ENCODE data around the gene IGF2BP2.
"Not testable (repeated sequence)": the region's sequence is repeated elsewhere in the genome, so short reads cannot be mapped to it uniquely, and the experiment has no call there.

Gene IGF2BP2

DNA sequence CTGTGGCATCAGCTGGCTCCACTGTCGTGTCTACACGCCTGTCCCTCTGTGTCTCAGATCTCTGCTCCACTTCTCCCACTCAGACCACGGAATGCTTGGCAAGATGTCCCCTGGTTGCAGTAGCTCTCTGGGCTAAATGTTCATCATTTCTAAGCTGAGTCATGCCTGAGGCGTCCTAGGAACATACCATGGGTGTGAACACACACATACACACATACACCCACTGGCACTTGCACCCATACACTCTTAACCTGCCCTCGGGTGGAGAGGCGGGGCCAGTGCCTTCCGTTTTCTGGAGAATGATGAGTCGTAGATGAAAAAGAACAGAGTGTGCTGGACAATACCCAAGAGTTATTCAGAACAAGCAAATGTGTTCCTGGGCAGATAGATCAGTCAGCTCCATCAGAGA lies 166.3 kb downstream of the IGF2BP2 start:
- DNase-seq, result no peak

DNA sequence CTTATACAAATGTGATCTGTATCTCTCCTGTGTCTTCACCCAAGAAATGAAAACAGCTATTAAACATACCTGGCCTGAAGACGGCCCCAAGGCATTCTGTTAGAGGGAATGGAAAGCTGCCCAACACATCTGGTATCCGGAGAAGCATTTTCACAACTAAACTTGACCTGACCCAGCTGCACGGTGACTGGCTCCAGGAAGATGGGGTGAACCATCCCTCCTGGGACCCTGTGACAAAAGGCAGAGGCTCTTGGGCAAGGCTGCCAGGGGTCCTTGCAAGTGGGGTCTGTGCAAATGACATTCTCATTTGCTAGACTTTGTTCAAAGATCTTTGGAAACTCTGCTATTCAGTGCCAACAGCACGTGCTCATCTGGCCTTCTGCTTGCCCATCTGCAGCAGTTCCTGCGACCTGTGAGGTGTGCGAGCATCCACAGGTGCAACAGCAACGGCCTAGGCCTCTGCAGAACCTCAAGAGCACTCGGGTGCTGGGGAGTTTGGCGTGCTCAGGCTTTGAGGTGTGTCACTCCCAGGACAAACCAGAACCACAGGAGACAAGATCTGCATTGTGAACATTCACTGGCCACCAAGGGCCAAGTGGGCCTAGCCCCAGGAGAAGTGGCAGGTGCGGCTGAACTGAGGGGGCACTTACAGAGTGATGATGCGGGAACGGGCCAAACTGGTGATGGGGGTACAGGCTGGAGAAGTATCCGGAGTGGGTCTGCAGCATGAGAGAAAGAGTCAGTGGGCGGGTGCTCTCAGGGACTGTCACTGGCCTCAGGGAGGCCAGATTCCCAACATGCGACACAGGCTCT lies 166.9 kb downstream of the IGF2BP2 start:
- DNase-seq, result no peak

DNA sequence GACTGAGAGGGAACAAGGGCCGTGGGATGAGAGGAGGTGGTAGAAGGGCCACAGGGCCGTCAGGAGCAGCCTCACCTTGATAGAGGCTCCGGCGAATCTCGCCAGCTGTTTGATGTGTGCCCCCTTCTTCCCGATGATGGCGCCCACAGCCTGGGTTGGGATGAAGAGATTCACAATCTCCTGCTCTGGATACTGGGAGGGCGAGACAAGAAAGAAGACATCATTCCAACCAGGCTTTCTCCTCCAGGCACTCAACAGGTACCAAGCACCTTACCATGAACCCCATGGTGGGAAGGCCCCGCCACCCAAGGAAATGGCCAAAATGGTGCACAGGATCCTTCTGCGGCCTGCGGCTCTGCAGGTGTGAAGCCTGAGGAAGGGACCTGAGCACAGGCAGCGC lies 167.6 kb downstream of the IGF2BP2 start:
- no peak for DNase-seq

DNA sequence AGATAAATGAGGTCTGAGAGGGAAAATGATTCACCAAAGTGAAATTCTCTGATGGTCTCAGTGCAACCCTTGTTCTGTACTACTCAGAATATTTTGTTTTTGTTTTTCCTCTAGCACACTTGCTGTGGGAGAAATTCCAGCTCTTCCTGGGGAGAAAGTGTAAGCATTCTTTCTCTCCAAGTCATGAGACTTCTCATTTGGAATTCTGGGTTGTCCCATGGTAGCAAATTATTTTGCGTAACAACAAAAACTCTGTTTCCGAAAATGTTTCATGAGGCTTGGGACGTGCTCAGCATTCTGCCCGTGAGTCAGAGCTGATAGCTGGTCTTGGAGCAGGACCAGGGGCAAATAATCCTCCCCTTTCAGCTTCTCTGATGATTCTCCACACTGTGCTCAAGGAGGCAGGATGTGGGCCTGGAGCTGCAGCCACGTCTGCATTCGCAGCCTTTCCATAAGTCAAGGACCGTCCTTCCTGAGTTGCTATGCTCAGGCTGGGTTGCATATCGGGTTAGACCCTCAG lies 168.5 kb downstream of the IGF2BP2 start:
- DNase-seq, result no peak

DNA sequence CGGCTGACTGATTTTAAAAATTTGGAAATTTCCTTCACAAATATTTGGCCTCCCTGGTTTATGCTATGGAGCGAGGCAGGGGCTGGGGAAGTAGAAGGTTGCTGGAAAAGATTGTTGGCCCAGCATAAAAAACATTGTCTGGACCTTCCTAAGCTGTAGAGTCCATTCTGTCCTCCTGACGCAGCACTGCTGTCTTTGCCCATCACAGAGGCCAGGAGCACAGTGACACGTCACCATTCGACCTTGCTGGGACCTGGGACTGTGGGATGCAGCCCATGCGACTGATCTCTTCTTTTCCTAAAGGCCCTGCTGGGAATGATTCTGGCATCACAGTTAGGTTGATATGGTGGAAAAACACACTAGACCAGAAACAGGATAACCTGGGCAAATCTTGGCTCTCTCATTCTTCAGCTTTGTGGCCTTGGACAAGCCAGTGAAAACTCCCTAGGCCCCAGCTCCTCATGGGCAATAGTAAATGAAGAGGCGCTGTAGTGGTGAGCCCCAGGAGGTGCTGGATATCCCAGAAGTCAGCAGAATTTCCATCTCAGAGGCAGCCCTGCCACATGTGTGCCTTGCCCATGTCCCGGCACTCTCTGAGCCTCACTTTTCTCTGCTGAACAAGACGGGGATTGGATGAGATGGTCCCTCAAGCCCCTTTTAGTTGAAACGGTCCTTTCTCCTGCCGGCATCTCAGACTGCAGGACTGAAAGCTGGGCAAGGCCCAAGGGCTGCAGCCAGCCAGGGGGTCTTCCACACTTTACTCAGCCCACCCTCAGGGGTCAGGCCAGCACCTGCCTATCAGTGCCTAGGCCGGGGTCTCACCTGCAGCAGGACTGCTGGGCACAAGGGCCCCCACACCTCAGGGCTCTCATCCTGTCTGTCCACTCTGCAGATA lies 169.2 kb downstream of the IGF2BP2 start:
- no peak for DNase-seq

DNA sequence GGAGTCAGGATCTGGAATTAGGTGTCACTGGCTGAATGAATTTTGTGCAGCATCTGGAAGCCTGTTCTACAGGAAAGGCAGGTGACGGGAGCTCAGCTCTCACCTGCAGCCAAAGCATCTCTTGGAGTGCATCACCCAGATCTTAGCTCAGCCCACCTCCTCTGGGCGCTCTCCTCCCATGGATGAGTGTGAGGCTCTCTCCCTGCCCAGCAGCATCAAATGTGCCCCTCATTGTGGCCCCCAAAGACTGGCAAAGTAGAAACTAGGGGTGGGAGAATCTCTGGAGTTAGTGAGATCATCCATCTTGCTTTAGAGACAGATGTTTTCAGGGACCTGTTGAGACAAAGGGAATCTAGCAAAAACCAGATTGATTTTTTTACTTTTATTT lies 170.1 kb downstream of the IGF2BP2 start:
- no peak for DNase-seq

DNA sequence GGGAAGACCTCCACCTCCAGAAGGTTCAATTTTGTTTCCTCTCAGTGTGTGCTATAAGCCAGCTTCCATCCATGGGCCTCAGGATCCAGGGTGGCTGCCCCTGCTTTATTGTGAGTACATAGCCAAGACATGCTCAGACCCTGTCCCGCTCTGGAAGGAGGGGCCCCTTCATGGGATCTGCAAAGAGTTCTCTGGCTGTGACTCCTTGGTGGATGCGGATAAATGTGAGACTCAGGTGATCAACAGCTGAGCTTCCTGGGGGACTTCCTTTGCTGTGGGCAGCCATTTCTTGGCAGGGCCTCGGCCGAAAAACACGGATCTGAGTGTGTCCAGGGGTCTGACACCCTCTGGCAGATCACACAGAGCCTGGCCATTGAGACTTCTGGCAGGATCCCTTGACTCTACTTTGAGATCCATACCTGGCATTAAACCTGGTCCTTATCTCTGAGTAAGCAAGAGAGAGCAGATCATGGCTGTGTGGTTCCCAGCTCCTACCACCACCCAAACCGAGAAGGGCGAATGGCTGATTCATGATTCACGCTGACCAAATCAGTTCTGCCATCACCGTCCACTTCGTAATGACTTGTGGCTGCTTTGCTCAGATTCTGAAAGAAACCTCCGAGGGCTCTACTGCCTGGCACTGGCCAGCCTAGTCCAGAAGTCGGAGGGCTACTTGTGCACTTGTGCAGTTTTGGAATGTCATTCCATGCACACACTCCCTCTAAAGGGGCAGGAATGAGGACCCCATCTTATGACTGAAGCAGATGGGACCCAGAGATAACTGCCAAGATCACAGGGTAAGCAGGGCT lies 170.7 kb downstream of the IGF2BP2 start:
- DNase-seq, result no peak

DNA sequence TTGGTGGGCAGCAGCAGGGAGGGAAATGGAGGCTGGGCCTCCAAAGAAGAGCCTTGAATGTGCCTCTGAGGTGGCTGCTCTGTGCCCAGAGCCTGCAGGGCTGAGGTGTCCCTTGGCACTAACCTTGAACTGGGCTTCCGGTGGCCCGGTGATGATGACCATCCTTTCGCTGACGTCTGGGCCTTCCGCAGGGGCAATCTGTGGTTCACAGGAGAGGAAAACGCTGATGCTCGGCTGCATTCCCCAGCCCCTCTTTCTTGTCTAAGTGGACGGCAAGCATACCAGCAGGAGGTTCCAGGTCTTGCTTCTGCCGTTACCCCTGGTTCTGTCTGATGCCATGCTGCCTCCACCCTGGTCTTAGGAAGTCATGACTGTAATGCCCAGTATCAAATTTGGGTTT lies 172.9 kb downstream of the IGF2BP2 start:
- no peak for DNase-seq

DNA sequence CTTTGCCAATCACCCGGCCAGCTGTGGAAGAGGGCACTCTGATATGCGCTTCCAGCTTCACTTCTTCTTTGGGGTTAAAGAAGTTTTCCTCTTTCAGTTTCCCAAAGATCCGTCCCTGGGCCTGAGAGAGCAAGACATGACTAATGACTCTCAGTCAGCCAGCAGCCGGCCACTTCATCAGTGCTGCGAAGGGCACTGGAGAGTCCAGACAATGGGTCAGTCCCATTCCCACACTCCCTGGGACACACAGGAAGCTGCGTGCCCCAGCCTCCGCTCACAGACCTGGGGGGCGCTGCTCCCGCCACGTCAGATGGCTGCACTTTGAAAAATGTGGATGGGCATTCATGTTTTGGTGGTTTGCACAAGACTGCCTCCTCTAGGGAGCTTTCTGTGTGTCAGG lies 175.4 kb downstream of the IGF2BP2 start:
- DNase-seq, result no peak

DNA sequence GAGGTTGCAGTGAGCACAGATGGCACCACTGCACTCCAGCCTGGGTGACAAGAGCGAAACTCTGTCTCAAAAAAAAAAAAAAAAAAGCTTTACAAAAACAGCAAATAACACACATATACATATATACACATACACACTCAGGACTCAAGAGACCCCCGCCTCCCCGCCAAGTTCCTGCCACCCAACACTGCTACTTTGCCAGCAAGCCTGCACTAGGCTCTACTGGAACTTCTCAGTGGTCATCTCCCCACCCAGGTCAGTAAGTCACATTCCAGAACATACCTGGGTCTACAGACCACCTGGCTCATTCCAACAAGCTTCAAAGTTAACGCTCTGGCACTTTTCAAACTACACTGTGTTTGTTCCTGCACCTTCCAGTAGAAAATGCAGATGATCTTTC lies 176.4 kb downstream of the IGF2BP2 start:
- no peak for DNase-seq

DNA sequence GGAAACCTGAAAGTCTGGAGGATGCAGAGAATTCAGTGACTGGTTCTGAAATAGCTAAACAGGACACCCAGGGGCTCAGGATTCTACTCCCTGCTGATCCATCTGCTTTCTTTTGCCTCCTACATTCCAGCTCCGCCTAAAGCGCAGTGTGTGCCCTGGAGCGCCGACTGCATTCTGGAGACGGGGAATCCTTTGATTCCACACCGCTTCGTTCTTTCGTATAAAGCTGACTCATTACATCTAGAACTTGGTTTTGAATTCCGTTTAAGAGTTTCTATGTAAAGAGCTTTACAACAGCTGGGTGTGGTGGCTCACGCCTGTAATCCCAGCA lies 177.0 kb downstream of the IGF2BP2 start:
- no peak for DNase-seq

DNA sequence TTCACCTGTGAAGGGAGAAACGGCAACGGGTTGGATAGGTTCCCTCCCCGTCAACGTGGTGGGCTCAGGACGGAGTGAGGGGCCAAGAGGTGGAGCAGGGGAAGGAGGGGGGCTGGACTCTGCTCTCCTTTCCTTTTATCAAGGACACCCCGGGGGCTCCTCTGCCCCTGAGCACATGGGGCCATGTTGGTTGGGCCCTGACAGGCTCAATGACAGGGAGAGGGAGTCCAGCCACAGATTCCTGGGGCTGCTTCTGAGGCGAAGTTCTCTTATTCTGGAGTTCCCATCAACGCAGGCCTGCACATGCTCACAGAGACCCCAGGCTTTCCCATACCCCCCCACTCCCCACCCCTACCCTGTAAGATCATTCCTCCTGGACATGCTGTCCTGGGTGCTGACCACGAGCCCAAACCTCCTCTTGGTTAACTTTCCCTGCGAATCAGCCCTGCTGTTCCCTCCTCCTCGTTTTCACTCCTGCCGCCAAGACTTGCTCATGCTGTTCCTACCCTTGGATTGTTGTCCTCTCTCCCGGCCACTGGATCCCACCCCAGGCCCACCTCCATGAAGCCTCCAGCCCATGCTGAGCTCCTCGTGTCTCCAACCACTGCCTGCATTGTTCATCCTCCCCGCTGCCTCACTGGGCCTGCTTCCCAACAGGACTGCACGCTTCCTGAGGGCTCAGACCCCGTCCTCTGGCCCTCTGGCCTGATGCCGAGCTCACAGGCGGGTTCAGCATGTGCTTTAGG lies 177.5 kb downstream of the IGF2BP2 start:
- no peak for DNase-seq

DNA sequence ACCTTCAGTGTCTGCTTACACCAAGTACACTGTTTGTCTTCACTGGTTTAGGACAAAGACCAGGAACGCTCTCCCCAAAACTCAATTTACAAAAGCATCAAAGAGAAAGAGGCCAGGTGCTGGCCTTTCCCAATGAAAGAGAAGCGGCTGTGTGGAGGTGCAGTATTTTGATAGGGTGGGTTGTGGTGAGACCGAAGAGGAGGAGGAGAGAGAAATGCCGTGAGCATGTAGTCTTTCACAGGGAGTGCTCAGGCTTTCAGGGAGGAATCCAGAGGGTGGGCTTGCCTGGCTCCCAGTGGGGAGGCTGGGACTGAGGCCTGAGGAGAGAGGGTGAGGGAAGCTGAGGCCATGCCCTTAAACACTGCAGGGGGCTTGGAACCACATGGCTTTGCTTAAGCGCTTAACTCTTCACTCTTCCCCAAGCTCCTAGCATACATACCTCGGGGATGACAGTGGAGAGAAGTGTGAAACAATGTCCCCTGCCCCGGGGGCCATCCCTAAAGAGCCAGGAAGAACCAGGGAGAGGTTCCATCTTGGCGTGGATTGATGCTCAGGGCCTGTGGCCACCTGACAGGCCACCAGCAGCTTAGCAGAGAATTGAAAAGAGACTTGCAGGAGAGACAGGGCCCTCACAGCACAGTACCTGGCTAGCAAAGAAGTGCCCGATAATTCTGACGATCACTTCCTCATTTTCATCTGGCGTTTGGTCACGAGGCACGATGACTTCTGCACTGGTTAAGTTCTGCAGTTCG lies 178.3 kb downstream of the IGF2BP2 start:
- DNase-seq, result no peak

DNA sequence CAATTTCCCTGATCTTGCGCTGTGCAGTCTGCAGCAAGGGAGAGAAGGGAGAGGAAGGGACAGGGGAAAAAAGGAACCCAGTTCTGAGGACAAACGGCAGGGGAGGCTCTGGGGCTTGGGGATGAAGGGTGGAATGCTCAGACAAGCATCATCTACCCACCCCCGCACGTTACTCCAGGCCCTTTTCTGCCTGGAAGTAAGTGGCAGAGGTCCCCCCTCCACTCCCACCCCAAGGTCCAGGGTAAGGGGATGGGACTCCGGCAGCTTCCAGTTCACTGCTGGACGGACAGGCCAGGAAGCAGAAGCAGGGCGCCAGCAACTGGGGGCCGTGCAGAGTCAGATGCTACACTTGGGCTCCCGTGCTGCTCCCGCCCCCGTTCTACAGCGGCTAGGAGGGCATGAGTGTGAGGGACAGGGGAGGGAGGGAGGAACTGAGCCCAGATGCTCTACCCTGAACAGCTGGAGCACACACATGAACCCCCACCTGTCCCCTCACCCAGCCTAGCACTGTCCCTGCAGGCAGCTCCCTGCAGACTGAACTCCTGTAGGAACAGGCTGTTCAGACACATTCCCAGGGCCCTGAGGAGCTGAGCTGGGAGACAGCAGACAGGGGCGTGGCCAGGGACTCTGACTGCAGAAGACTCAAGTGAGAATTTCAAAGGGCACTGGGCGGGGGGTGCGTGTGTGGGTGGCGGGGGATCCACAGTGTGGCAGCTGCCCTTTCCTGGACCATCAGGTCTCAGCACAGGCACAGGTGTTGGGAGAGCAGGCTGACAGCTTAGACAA lies 179.1 kb downstream of the IGF2BP2 start:
- no peak for DNase-seq

DNA sequence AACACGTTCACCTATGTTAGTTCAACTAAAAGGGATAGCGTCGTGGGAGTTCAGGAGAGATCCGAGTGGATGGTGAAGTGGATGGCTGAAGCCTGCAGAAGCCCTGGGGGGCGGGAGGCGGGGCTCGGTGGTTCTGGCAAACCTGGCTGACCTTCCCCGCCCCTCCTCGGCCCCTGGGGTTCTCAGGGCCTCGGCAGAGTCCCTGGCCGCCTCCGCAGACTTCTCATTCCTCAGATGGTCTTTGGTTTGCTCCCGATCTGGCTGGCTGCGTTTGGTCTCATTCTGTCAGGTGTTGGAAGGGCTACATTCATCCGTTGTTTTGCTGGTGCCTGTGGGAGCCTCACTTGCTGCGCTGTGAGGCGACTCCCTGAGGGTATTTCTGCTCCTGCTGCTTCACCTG lies 179.7 kb downstream of the IGF2BP2 start:
- DNase-seq, result not testable (repeated sequence)

DNA sequence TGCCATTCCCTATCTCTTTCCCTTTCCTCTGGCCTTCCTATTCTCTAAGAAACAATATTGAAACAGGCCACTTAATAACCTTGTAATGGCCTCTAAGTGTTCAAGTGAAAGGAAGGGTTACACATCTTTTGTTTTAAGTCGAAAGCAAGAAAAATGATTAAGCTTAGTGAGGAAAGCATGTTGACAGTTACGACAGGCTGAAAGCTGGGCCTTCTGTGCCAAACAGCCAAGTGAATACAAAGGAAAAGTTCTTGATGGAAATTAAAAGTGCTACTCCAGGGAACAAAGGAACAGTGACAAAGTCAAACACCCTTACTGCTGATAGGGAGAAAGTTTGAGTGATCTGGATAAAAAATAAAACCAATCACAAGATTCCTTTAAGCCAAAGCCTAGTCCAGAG lies 184.5 kb downstream of the IGF2BP2 start:
- no peak for DNase-seq

DNA sequence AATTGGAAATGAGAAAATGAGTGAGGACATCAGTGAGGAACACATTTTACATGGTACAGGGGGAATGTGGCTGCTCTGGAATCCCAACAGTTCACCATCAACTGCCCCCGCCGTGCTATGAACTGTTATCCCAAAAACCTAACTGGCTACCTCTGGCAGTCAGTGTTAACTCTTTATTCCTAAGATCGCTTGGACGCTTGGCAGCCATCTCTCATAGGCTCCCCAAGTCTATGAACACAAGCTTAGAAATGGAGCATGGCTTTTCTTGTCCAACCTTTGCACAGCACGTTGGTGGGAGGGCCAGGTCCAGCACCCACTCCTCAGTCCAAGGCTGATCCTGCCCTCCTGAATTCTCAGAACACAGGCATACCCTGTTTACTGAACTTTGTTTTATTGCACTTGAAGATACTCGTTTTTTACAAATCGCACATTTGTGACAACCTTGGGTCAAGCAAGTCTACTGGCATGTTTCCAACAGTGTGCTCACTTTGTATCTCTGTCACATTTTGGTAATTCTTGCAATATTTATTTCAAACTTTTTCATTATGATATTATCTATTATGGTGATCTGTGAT lies 185.1 kb downstream of the IGF2BP2 start:
- no peak for DNase-seq

DNA sequence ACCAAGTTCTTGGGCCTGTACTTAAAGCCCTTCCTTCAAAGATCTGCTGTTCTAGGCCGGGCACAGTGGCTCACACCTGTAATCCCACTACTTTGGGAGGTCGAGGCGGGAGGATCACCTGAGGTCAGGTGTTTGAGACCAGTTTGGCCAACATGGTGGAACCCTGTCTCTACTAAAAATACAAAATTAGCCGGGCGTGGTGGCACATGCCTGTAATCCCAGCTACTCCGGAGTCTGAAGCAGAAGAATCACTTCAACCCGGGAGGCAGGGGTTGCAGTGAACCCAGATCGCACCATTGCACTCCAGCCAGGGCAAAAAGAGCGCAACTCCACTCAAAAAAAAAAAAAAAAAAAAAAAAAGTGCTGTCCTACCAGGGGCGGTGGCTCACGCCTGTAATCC lies 186.2 kb downstream of the IGF2BP2 start:
- DNase-seq, result not testable (repeated sequence)

DNA sequence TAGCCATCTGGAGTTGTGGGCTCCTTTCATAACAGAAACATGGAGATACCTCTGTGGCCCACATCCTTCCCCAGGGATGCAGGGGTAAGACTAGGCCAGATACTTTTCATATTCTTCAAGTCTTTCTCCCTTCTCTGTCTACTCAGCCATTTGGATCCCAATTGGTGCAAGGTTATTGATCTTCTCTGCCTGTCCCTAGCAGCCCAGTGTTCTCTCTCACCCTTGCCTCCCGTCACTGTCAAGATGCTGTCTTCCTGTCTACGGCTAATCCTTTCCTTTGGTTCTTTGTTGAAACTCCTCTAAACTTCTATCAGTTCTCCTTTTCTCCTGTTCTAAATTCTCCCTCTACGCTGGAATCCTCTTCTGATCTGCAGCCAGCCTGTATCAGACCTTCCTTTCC lies 187.5 kb downstream of the IGF2BP2 start:
- no peak for DNase-seq

DNA sequence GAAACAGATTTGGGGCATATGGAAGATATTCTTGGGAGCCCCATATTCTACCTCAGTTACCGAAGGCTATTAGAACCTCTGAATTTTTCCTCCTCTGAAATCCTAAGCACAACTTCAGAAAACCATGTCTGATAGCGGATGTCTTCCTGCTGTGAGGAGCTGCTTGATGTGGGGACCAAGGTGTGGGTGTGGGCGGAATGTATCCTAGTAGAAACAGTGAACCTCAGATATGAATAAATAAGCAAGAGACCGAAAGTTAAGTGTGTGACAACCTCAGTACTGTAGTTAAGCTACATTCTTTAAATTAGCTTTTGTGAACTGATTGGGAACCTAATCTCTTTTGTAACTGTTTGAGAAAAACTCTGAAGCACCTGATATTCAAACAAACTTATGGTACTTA lies 191.8 kb downstream of the IGF2BP2 start:
- no peak for DNase-seq
